Activated CD8-positive, alpha-beta memory T cell treated with anti-CD3 and anti-CD28 coated beads, Interleukin-2, amount 50 U/mL, for 4 hours (primary cell): ENCODE results near the gene RAB3C.
"Not testable (repeated sequence)": the region's sequence is repeated elsewhere in the genome, so short reads cannot be mapped to it uniquely, and the experiment has no call there.

Experiments
- DNase-seq: peaks from one replicate; pipeline ENCODE4 v3.0.0-alpha.2; 2020

The RAB3C gene

GRCh38 chr5:58582803-58583491, at the start of gene RAB3C:
RAB3C (plus strand) TSS chr5:58583075; CDS start chr5:58583209, 134 bp downstream.
- DNase-seq, result no peak

GRCh38 chr5:58541935-58542334, 40.9 kb upstream of the RAB3C start:
- DNase-seq, result not testable (repeated sequence)

- DNase-seq, result no peak
These were observed 40.2 kb upstream of the RAB3C start for GRCh38 chr5:58542709-58543108.

GRCh38 chr5:58543723-58544122, 39.2 kb upstream of the RAB3C start:
- DNase-seq, result no peak

- DNase-seq, result no peak
These were observed 38.7 kb upstream of the RAB3C start for GRCh38 chr5:58544195-58544594.

GRCh38 chr5:58544926-58545325, 37.9 kb upstream of the RAB3C start:
- DNase-seq, result no peak

GRCh38 chr5:58545912-58546311, 37.0 kb upstream of the RAB3C start:
- DNase-seq, result no peak

- no peak for DNase-seq
These were observed 34.8 kb upstream of the RAB3C start for GRCh38 chr5:58548068-58548467.

- DNase-seq, result no peak
These were observed 31.4 kb upstream of the RAB3C start for GRCh38 chr5:58551492-58551891.

GRCh38 chr5:58557665-58558338, 25.1 kb upstream of the RAB3C start:
- not testable (repeated sequence) for DNase-seq

- not testable (repeated sequence) for DNase-seq
These were observed 19.7 kb upstream of the RAB3C start for GRCh38 chr5:58563016-58563700.

- not testable (repeated sequence) for DNase-seq
These were observed 18.6 kb upstream of the RAB3C start for GRCh38 chr5:58564043-58564832.

- DNase-seq, result no peak
These were observed 17.8 kb upstream of the RAB3C start for GRCh38 chr5:58565033-58565432.

GRCh38 chr5:58571501-58571900, 11.4 kb upstream of the RAB3C start:
- no peak for DNase-seq

- not testable (repeated sequence) for DNase-seq
These were observed 9.9 kb upstream of the RAB3C start for GRCh38 chr5:58572973-58573372.

GRCh38 chr5:58579781-58580180, 3.1 kb upstream of the RAB3C start:
- DNase-seq, result no peak

- no peak for DNase-seq
These were observed 664 bp upstream of the RAB3C start for GRCh38 chr5:58582019-58582802.

- no peak for DNase-seq
These were observed 13.1 kb downstream of the RAB3C start for GRCh38 chr5:58595952-58596351.

- no peak for DNase-seq
These were observed 15.6 kb downstream of the RAB3C start for GRCh38 chr5:58598440-58598839.

GRCh38 chr5:58599217-58599616, 16.3 kb downstream of the RAB3C start:
- no peak for DNase-seq

GRCh38 chr5:58600613-58601012, 17.7 kb downstream of the RAB3C start:
- not testable (repeated sequence) for DNase-seq

- DNase-seq, result not testable (repeated sequence)
These were observed 20.0 kb downstream of the RAB3C start for GRCh38 chr5:58602889-58603288.
